Heart right ventricle (tissue), 16 donors: ENCODE measurements around the gene GNG11. TPM values are rescaled to one million over a fixed set of nuclear protein-coding genes. Genes with fewer than 3 reads are reported as not detected.

Experiments used
- ATAC-seq, 8 donors: fragments of 200-7000 bp; cut with Tn5 transposase; one replicate each; pipeline ENCODE4 v1.9.1; 2020; ENCODE audit warnings: mild to moderate bottlenecking in 8 of 8, moderate library complexity in 8 of 8, moderate number of reproducible peaks in 1 of 8
- DNase-seq, 2 donors: peaks; one replicate each; pipeline ENCODE4 v3.0.0-alpha.2; 2020
- H3K27ac ChIP-seq, 10 donors: fragments of 200-600 bp; sonication (generic) in 2 of 10; one replicate each; pipeline versions ENCODE4 v1.5.0 to v1.8.0; 2020 to 2022; ENCODE audit warnings: mild to moderate bottlenecking in 3 of 10
- H3K27me3 ChIP-seq, 7 donors: fragments of 200-600 bp; one replicate each; pipeline ENCODE4 v1.8.0; 2021 to 2022; ENCODE audit warnings: mild to moderate bottlenecking in 2 of 7
- H3K36me3 ChIP-seq, 9 donors: fragments of 200-600 bp; sonication (generic) in 1 of 9; one replicate each; pipeline versions ENCODE4 v1.5.0 to v1.8.0; 2020 to 2022; ENCODE audit warnings: mild to moderate bottlenecking in 2 of 9
- H3K4me1 ChIP-seq, 9 donors: fragments of 200-600 bp; sonication (generic) in 1 of 9; one replicate each; pipeline versions ENCODE4 v1.5.0 to v1.8.0; 2020 to 2022; ENCODE audit warnings: mild to moderate bottlenecking in 4 of 9
- H3K4me3 ChIP-seq, 10 donors: fragments of 200-600 bp; sonication (generic) in 2 of 10; one replicate each; pipeline versions ENCODE4 v1.5.0 to v1.8.0; 2020 to 2022; ENCODE audit warnings: mild to moderate bottlenecking in 7 of 10, moderate library complexity in 2 of 10
- H3K9me3 ChIP-seq, 11 donors: fragments of 200-600 bp in 10 of 11; sonication (generic) in 2 of 11; one replicate each; pipeline versions ENCODE4 v1.5.0 to v1.8.0; 2013 to 2022; ENCODE audit warnings: mild to moderate bottlenecking in 2 of 11, control low read depth in 1 of 11, moderate library complexity in 1 of 11
- WGBS, 2 donors: extraction: QIAGEN DNeasy Blood & Tissue Kit; methylation state at CpG; one replicate each; pipeline ENCODE4 v1.1.7; 2013; ENCODE audit warnings: inconsistent platforms in 1 of 2; 5-methylcytosine and 5-hydroxymethylcytosine counted together
- intact Hi-C, 10 donors: fragments of 100-400 bp; cut with DNase I; formaldehyde crosslinking; loops; one replicate each; pipeline versions ENCODE4 v1.11.1 to v1.14.2; 2022
- polyA plus RNA-seq, 2 donors: library from polyadenylated mRNA; stranded (reverse); fragments of 200-250 nt; gene quantifications; one replicate each; pipeline ENCODE4 v1.2.3, GENCODE V29; 2013
- total RNA-seq, 10 donors: library from RNA; stranded (reverse); fragmentation: NEBNext Ultra II Directional in 3 of 10; extraction: Animal tissue kit (Norgen Biotek cat#: 25700) in 3 of 10; gene quantifications; one replicate each; pipeline versions ENCODE4 v1.2.1 to v1.2.4, GENCODE V29; 2021 to 2023
- TF ChIP-seq, protein P1 (sequence below), 9 donors: fragments of 200-600 bp; sonication (generic) in 2 of 9; IDR thresholded peaks; one replicate each; pipeline versions ENCODE4 v1.5.0 to v1.8.0; 2021 to 2022; ENCODE audit warnings: antibody characterized with exemption in 9 of 9, mild to moderate bottlenecking in 5 of 9, moderate library complexity in 1 of 9
- donor health status: Arrhythmogenic right ventricular cardiomyopathy.
- donor health status: ischemic (EF 13 %, LVEDD 7.1; RV severe dilation, severe dysfunction).
- donor health status: healthy with polysubstance abuse.
- donor health status: DM: no; HTN: yes; CAD: no.
- donor health status: DM: no; HTN: no; CAD: no.
- donor health status: ischemic (EF 25% LVEDD 6.9; RV normal size, moderate dysfunction).
- donor health status: ischemic (EF 25% LVEDD 5.7; RV mildly dilated, moderate dysfunction).
- donor health status: healthy.
- donor health status: DM: yes; HTN: yes; CAD: no.
- donor health status: Ischemic cardiomyopathy.
- donor health status: ischemic (EF 35%, LVEDD 5.7; RV mildly dilated, moderate dysfunction).
- donor health status: nonischemic (EF 11% LVEDD 7.7; RV severe dilation, severe dysfunction).
- donor health status: DM: yes; HTN: yes; CAD: no.
- donor health status: PGD.
- donor health status: ischemic (EF 29% LVEDD 5.4; RV normal size, mild dysfunction).
- donor health status: nonischemic (EF 23%, LVEDD 6.1; RV moderate dilation, normal function).

Gene GNG11
- total and polyA plus RNA-seq, 12 donors: 10.6 to 52.7 (median 16.4) TPM

DNA sequence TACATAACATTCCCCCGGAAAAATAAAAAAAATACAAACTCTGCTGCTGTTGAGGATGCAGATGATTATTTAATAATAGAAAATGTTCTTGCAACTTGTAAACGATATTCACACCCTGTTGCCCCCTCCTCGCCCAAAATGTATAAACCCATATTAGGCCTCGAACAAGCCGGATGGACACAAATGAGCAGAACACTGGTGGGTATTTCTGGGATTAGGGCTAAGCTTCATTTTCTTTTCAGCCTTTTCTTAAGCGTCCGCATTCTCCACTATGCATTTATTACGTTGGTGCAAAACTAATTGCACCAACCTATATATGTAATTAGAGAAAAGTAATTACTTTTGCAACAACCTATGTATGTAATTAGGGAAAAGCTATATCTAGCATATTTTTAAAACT is 349 bp upstream of the GNG11 start:
- ATAC-seq: peak in 2 of 8 donors; percentile 1 to 15
- WGBS, 2 donors: 38 to 49% methylated on average over 8 of the region's 8 CpGs
- Histone ChIP-seq H3K27me3 (peaks cover 0 to 30% (median 0%) of the 10 kb centered on the region in 7 donors), H3K36me3 (peaks cover 0 to 11% (median 0%) of the 10 kb centered on the region in 9 donors), H3K4me1 (peaks cover 0 to 37% (median 11%) of the 10 kb centered on the region in 9 donors), H3K27ac (peak overlapping the region; percentile 84 to 98 (median 90)), H3K9me3 (no peaks in the 10 kb centered on the region), H3K4me3 (peak overlapping the region in 9 of 10 donors; percentile 49 to 80 (median 65))
- TF ChIP-seq, protein P1, sequence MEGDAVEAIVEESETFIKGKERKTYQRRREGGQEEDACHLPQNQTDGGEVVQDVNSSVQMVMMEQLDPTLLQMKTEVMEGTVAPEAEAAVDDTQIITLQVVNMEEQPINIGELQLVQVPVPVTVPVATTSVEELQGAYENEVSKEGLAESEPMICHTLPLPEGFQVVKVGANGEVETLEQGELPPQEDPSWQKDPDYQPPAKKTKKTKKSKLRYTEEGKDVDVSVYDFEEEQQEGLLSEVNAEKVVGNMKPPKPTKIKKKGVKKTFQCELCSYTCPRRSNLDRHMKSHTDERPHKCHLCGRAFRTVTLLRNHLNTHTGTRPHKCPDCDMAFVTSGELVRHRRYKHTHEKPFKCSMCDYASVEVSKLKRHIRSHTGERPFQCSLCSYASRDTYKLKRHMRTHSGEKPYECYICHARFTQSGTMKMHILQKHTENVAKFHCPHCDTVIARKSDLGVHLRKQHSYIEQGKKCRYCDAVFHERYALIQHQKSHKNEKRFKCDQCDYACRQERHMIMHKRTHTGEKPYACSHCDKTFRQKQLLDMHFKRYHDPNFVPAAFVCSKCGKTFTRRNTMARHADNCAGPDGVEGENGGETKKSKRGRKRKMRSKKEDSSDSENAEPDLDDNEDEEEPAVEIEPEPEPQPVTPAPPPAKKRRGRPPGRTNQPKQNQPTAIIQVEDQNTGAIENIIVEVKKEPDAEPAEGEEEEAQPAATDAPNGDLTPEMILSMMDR (IDR thresholded peaks at IDR 0.05): no peak
- intact Hi-C loops: loop anchor here in 4 of 10 donors (5.0 kb wide), 1 partner anchor 81 kb away; the partner anchor contains the start of gene BET1 (in 4 of the 4)
- DNase-seq: no peak

DNA sequence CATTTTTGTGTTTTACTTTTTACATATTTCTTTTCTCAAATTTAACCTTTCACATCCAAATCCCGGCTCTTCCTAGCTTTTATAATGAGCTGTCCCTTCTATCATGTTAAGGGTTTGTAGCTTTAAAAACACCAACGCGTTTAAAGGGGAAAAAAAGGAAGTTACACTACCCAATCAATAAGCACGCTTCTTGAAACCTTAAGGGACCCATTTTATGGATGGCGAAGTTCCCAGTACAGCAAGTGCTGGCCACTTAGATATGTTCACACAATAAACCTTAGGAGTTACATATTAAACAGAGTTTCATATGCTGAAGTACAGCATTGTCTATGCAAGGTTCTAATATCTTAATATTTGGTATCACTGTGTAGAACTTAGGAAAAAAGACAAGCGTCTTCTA is 1.8 kb downstream of the GNG11 start:
- DNase-seq (no peak), ATAC-seq (peak in 1 of 8 donors; percentile 18)
- Histone ChIP-seq H3K27ac (peak overlapping the region; percentile 84 to 98 (median 90)), H3K4me1 (peaks cover 0 to 56% (median 26%) of the 10 kb centered on the region in 9 donors), H3K36me3 (peaks cover 0 to 23% (median 5%) of the 10 kb centered on the region in 9 donors), H3K4me3 (peak overlapping the region; percentile 34 to 80 (median 62)), H3K9me3 (no peaks in the 10 kb centered on the region), H3K27me3 (peaks cover 0 to 30% (median 0%) of the 10 kb centered on the region in 7 donors)
- whole genome bisulfite sequencing, 2 donors: 37 to 46% methylated on average over 6 of the region's 6 CpGs
- TF ChIP-seq, protein P1 (IDR thresholded peaks at IDR 0.05): no peak
- intact Hi-C loops: loop anchor here in 4 of 10 donors (5.0 kb wide), 1 partner anchor 79 kb away; the partner anchor contains the start of gene BET1 (in 4 of the 4)

DNA sequence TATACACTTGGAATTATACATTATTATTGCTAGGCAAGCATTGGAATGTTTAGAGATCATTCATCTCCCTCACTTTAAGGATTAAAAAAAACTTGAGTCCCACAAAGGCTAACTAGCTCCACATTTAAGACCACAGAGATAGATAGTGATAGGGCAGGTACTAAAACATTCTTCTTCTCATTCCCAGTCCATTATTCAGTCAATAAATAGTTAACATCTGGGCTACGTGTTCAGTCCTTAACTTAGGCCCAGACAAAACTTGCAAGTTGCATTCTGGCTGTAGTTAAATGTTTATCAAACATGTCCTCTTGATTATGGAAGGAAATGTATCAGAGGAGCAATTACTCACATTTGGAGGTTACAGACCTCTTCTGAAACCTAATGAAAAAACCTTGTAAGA is 2.4 kb downstream of the GNG11 start:
- Histone ChIP-seq H3K4me3 (peak overlapping the region; percentile 34 to 80 (median 62)), H3K9me3 (no peaks in the 10 kb centered on the region), H3K36me3 (peaks cover 0 to 23% (median 5%) of the 10 kb centered on the region in 9 donors), H3K27ac (peak overlapping the region; percentile 36 to 98 (median 90)), H3K27me3 (peaks cover 0 to 30% (median 0%) of the 10 kb centered on the region in 7 donors), H3K4me1 (peaks cover 0 to 56% (median 26%) of the 10 kb centered on the region in 9 donors)
- WGBS, 2 donors: 26% methylated on average over 1 of the region's 1 CpG
- intact Hi-C loops: loop anchor here in 4 of 10 donors (5.0 kb wide), 1 partner anchor 78 kb away; the partner anchor contains the start of gene BET1 (in 4 of the 4)
- TF ChIP-seq, protein P1 (IDR thresholded peaks at IDR 0.05): no peak
- DNase-seq: no peak
- ATAC-seq: no peak

DNA sequence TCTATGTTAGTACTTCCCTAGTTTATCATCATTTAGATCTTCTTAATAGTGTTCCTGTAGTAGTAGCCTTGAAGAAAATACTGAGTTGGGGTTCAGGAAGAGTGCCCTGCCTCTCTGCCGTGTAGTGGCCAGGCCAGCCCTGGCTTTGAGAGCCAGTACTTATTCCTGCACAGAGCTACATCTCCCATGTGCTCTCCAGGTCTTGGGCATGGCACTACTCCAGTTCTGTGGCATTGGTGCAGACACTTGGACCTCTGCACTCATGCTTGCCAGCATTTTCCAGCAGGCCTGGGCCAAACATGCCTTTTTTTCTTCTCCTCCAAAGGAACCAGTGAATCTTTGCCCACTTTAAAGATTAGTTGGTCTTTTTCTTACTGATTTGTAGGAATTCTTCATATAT is 5.3 kb downstream of the GNG11 start:
- Histone ChIP-seq H3K27ac (peak overlapping the region in 6 of 10 donors; percentile 38 to 96 (median 50)), H3K36me3 (peaks cover 0 to 23% (median 5%) of the 10 kb centered on the region in 9 donors), H3K4me1 (peaks cover 0 to 52% (median 20%) of the 10 kb centered on the region in 9 donors), H3K9me3 (no peaks in the 10 kb centered on the region), H3K27me3 (peaks cover 0 to 15% (median 0%) of the 10 kb centered on the region in 7 donors), H3K4me3 (peak overlapping the region in 1 of 10 donors; percentile 9)
- 45 to 63% methylated on average over 1 of the region's 1 CpG for WGBS, 2 donors
- DNase-seq (no peak), ATAC-seq (peak in 1 of 8 donors; percentile 76)
- TF ChIP-seq, protein P1 (IDR thresholded peaks at IDR 0.05): no peak
- intact Hi-C loops: loop anchor here in 1 of 10 donors (5.0 kb wide), 1 partner anchor 76 kb away; the partner anchor contains the start of gene BET1
